Measurements from ENCODE around the gene GPR31. TPM values are rescaled to one million over a fixed set of nuclear protein-coding genes. Genes with fewer than 3 reads are reported as not detected.
"Not testable (repeated sequence)": the region's sequence is repeated elsewhere in the genome, so short reads cannot be mapped to it uniquely, and the experiment has no call there.

GPR31 gene
- total RNA-seq, 1 donor from 2014 or later: not detected

- not testable (repeated sequence) for H3K36me3 ChIP-seq (ENCODE audit: control insufficient read depth, insufficient read depth, low read length); DNase-seq (ENCODE audit: low read depth); H3K4me3 ChIP-seq (ENCODE audit: low read depth, low read length); H3K27me3 ChIP-seq (ENCODE audit: control insufficient read depth, insufficient read depth, low read length)
These were observed 27.3 kb upstream of the GPR31 start for GRCh38 chr6:167185101-167185500.

- H3K36me3 ChIP-seq (ENCODE audit: control insufficient read depth, insufficient read depth, low read length): not testable (repeated sequence)
- peak; percentile 11 for TF ChIP-seq CTCF (IDR thresholded peaks at IDR 0.05; ENCODE audit: insufficient read depth, low read length, poor library complexity, severe bottlenecking)
These were observed 25.1 kb upstream of the GPR31 start for GRCh38 chr6:167182913-167183314.

GRCh38 chr6:167181351-167181750 is 23.6 kb upstream of the GPR31 start:
- not testable (repeated sequence) for H3K27me3 ChIP-seq (ENCODE audit: control insufficient read depth, insufficient read depth, low read length); H3K36me3 ChIP-seq (ENCODE audit: control insufficient read depth, insufficient read depth, low read length); DNase-seq (ENCODE audit: low read depth); H3K4me3 ChIP-seq (ENCODE audit: low read depth, low read length)

More at GRCh38 chr6:167182913-167183314, 25.1 kb upstream of the GPR31 start:
- not testable (repeated sequence) for H3K4me3 ChIP-seq (ENCODE audit: low read depth, low read length); DNase-seq (ENCODE audit: low read depth); H3K27me3 ChIP-seq (ENCODE audit: control insufficient read depth, insufficient read depth, low read length)

- DNase-seq (ENCODE audit: low read depth); H3K4me3 ChIP-seq (ENCODE audit: low read depth, low read length); H3K27me3 ChIP-seq (ENCODE audit: control insufficient read depth, insufficient read depth, low read length); H3K36me3 ChIP-seq (ENCODE audit: control insufficient read depth, insufficient read depth, low read length): not testable (repeated sequence)
These were observed 22.3 kb upstream of the GPR31 start for GRCh38 chr6:167180086-167180485.

- H3K36me3 ChIP-seq (ENCODE audit: control insufficient read depth, insufficient read depth, low read length); H3K4me3 ChIP-seq (ENCODE audit: low read depth, low read length); DNase-seq (ENCODE audit: low read depth); H3K27me3 ChIP-seq (ENCODE audit: control insufficient read depth, insufficient read depth, low read length): not testable (repeated sequence)
These were observed 21.3 kb upstream of the GPR31 start for GRCh38 chr6:167178896-167179655.

GRCh38 chr6:167177271-167177670 is 19.5 kb upstream of the GPR31 start:
- DNase-seq (ENCODE audit: low read depth); H3K4me3 ChIP-seq (ENCODE audit: low read depth, low read length); H3K27me3 ChIP-seq (ENCODE audit: control insufficient read depth, insufficient read depth, low read length); H3K36me3 ChIP-seq (ENCODE audit: control insufficient read depth, insufficient read depth, low read length): not testable (repeated sequence)

- DNase-seq (ENCODE audit: low read depth); H3K27me3 ChIP-seq (ENCODE audit: control insufficient read depth, insufficient read depth, low read length); H3K4me3 ChIP-seq (ENCODE audit: low read depth, low read length); H3K36me3 ChIP-seq (ENCODE audit: control insufficient read depth, insufficient read depth, low read length): not testable (repeated sequence)
These were observed 14.2 kb upstream of the GPR31 start for GRCh38 chr6:167172011-167172410.

- H3K36me3 ChIP-seq (ENCODE audit: control insufficient read depth, insufficient read depth, low read length); H3K4me3 ChIP-seq (ENCODE audit: low read depth, low read length): not testable (repeated sequence)
These were observed 13.5 kb upstream of the GPR31 start for GRCh38 chr6:167171300-167171699.

GRCh38 chr6:167169867-167170266 is 12.1 kb upstream of the GPR31 start:
- not testable (repeated sequence) for H3K36me3 ChIP-seq (ENCODE audit: control insufficient read depth, insufficient read depth, low read length); DNase-seq (ENCODE audit: low read depth); H3K4me3 ChIP-seq (ENCODE audit: low read depth, low read length); H3K27me3 ChIP-seq (ENCODE audit: control insufficient read depth, insufficient read depth, low read length)

More at GRCh38 chr6:167171300-167171699, 13.5 kb upstream of the GPR31 start:
- DNase-seq (ENCODE audit: low read depth); H3K27me3 ChIP-seq (ENCODE audit: control insufficient read depth, insufficient read depth, low read length): not testable (repeated sequence)

GRCh38 chr6:167168296-167168695 is 10.5 kb upstream of the GPR31 start:
- not testable (repeated sequence) for H3K36me3 ChIP-seq (ENCODE audit: control insufficient read depth, insufficient read depth, low read length); DNase-seq (ENCODE audit: low read depth); H3K4me3 ChIP-seq (ENCODE audit: low read depth, low read length); H3K27me3 ChIP-seq (ENCODE audit: control insufficient read depth, insufficient read depth, low read length)

GRCh38 chr6:167167699-167168098 is 9.9 kb upstream of the GPR31 start:
- not testable (repeated sequence) for H3K4me3 ChIP-seq (ENCODE audit: low read depth, low read length); H3K36me3 ChIP-seq (ENCODE audit: control insufficient read depth, insufficient read depth, low read length); DNase-seq (ENCODE audit: low read depth); H3K27me3 ChIP-seq (ENCODE audit: control insufficient read depth, insufficient read depth, low read length)
